CD4-positive, alpha-beta T cell (primary cell): Measurements from ENCODE around the gene DIS3L2. TPM values are rescaled to one million over a fixed set of nuclear protein-coding genes. Genes with fewer than 3 reads are reported as not detected.

ENCODE experiments used
- ATAC-seq: fragments of 200-7000 bp; cut with Tn5 transposase; one replicate; pipeline ENCODE4 v1.10.0; 2022; ENCODE audit warnings: mild to moderate bottlenecking; ENCODE audit not compliant: poor library complexity
- CTCF ChIA-PET: fragments of 350-600 bp; sonication (Branson Sonifier 250); formaldehyde crosslinking; loops from one replicate; lab custom pipeline; 2021; ENCODE audit warnings: antibody characterized with exemption, inconsistent platforms; lab: Charles Lee
- POLR2A ChIA-PET: fragments of 350-600 bp; sonication (Branson Sonifier 250); formaldehyde crosslinking; loops from one replicate; lab custom pipeline; 2021; ENCODE audit warnings: antibody characterized with exemption, inconsistent platforms; lab: Charles Lee
- DNase-seq, 14 experiments: peaks; one replicate each; pipeline ENCODE4 v3.0.0-alpha.2; 2013 to 2020; ENCODE audit warnings: mixed read lengths in 2 of 14
- H3K27ac ChIP-seq, 2 donors: one replicate each; pipeline versions ENCODE4 v1.5.1 to v1.7.0; 2013; ENCODE audit warnings: low read length in 2 of 2, low read depth in 1 of 2, mild to moderate bottlenecking in 1 of 2
- H3K27me3 ChIP-seq, 2 experiments: 1 replicate in 1 of 2; 2 replicates in 1 of 2; pipeline versions ENCODE4 v1.6.1 to v1.7.0; 2013; ENCODE audit warnings: low read length in 2 of 2, control low read depth in 1 of 2, mild to moderate bottlenecking in 1 of 2, moderate library complexity in 1 of 2; ENCODE audit not compliant: insufficient read depth in 2 of 2, control insufficient read depth in 1 of 2
- H3K36me3 ChIP-seq: one replicate; pipeline ENCODE4 v1.6.1; 2013; ENCODE audit warnings: low read length, control low read depth; ENCODE audit not compliant: insufficient read depth
- H3K4me1 ChIP-seq: one replicate; pipeline ENCODE4 v1.6.1; 2013; ENCODE audit warnings: low read length, control low read depth; ENCODE audit not compliant: insufficient read depth
- H3K4me3 ChIP-seq: one replicate; pipeline ENCODE4 v1.5.1; 2013; ENCODE audit warnings: mild to moderate bottlenecking, low read length, moderate library complexity
- H3K9me3 ChIP-seq, 2 experiments: 1 replicate in 1 of 2; 2 replicates in 1 of 2; pipeline versions ENCODE4 v1.6.1 to v1.7.0; 2013; ENCODE audit warnings: low read length in 2 of 2, mild to moderate bottlenecking in 2 of 2, control low read depth in 1 of 2, moderate library complexity in 1 of 2; ENCODE audit not compliant: control insufficient read depth in 1 of 2, insufficient read depth in 1 of 2
- H3K27ac Mint-ChIP-seq: one replicate; pipeline ENCODE4 v1.8.0; 2020; ENCODE audit warnings: mixed read lengths
- H3K27me3 Mint-ChIP-seq: one replicate; pipeline ENCODE4 v1.8.0; 2021; ENCODE audit warnings: mixed read lengths
- H3K36me3 Mint-ChIP-seq: one replicate; pipeline ENCODE4 v1.8.0; 2021; ENCODE audit warnings: low read depth, mixed read lengths
- H3K4me1 Mint-ChIP-seq: one replicate; pipeline ENCODE4 v1.8.0; 2021; ENCODE audit warnings: low read depth, mixed read lengths
- H3K4me3 Mint-ChIP-seq: one replicate; pipeline ENCODE4 v1.8.0; 2020; ENCODE audit warnings: mild to moderate bottlenecking, mixed read lengths
- H3K9me3 Mint-ChIP-seq: one replicate; pipeline ENCODE4 v1.8.0; 2020; ENCODE audit warnings: mixed read lengths
- intact Hi-C, 2 experiments: fragments of 100-400 bp; cut with DNase I in 1 of 2; cut with micrococcal nuclease in 1 of 2; formaldehyde crosslinking; loops; one replicate each; pipeline versions ENCODE4 v1.15.1 to v1.9.0; 2023 to 2025; cut with DNase I, micrococcal nuclease
- total RNA-seq, 174 experiments: library from RNA in 2 of 174; stranded (reverse) in 2 of 174; gene quantifications; one replicate each; pipeline ENCODE4 v1.2.3 and lab custom pipeline; 2021 to 2026
- TF ChIP-seq, protein P1 (sequence below): fragments of 200-600 bp; IDR thresholded peaks from one replicate; pipeline ENCODE4 v1.8.0; 2022; ENCODE audit warnings: antibody characterized with exemption, mild to moderate bottlenecking

DIS3L2 gene
- total RNA-seq, 2 experiments from 2014 or later: 59.8 to 62.9 TPM

DNA sequence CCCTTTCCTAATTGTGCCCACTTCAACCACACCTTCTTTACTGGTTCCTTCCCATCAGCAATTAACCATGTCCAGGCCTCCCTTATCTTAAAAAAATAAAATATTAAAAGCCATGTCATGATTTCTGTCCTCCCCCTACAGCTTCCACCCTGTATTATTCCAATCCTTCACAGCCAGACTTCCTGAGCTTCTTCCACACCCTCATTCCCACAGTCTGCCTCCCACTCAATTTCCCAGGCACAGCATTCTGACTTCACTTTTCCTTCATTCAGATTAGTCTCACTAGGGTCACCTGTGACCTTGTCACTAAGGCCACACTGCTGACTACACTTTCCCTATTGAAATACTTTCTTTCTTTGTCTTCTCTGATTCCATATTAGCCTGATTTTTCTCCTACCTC lies 159.4 kb downstream of the DIS3L2 start:
- H3K4me3 ChIP-seq: no peak overlapping the region
- Mint-ChIP-seq H3K4me3 (no peak overlapping the region), H3K27ac (no peak overlapping the region), H3K36me3 (peaks cover 13% of the 10 kb centered on the region), H3K27me3 (no peaks in the 10 kb centered on the region), H3K9me3 (no peaks in the 10 kb centered on the region), H3K4me1 (peaks cover 10% of the 10 kb centered on the region)
- DNase-seq (no peak), ATAC-seq (no peak)
- ChIA-PET POLR2A (no interaction called here), CTCF (no interaction called here)
- no peaks in the 10 kb centered on the region for H3K27me3 ChIP-seq
- H3K36me3 ChIP-seq: peaks cover 2% of the 10 kb centered on the region
- TF ChIP-seq, protein P1, sequence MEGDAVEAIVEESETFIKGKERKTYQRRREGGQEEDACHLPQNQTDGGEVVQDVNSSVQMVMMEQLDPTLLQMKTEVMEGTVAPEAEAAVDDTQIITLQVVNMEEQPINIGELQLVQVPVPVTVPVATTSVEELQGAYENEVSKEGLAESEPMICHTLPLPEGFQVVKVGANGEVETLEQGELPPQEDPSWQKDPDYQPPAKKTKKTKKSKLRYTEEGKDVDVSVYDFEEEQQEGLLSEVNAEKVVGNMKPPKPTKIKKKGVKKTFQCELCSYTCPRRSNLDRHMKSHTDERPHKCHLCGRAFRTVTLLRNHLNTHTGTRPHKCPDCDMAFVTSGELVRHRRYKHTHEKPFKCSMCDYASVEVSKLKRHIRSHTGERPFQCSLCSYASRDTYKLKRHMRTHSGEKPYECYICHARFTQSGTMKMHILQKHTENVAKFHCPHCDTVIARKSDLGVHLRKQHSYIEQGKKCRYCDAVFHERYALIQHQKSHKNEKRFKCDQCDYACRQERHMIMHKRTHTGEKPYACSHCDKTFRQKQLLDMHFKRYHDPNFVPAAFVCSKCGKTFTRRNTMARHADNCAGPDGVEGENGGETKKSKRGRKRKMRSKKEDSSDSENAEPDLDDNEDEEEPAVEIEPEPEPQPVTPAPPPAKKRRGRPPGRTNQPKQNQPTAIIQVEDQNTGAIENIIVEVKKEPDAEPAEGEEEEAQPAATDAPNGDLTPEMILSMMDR: no peak
- H3K4me1 ChIP-seq: no peaks in the 10 kb centered on the region
- intact Hi-C loops: no loop called here
- no peak overlapping the region for H3K27ac ChIP-seq
- no peaks in the 10 kb centered on the region for H3K9me3 ChIP-seq

DNA sequence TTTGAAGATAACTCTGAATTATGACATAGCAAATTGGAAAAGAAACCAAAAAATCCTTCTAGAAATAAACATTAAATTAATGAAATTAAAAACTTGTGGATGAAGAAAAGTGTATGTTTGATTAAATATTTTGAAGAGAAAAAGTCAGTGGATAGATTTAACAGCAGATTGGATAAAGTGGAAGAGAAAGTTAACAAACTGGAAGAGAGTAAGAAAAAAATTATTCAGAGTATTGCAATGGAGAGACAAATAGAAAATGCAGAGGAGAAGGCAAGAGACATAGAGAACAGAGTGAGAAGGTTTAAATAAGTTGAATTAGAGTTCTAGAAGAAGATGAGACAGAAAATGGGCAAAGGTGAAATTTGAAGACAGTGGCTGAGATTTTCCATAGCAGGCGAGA lies 162.8 kb downstream of the DIS3L2 start:
- no peak overlapping the region for H3K27ac Mint-ChIP-seq

DNA sequence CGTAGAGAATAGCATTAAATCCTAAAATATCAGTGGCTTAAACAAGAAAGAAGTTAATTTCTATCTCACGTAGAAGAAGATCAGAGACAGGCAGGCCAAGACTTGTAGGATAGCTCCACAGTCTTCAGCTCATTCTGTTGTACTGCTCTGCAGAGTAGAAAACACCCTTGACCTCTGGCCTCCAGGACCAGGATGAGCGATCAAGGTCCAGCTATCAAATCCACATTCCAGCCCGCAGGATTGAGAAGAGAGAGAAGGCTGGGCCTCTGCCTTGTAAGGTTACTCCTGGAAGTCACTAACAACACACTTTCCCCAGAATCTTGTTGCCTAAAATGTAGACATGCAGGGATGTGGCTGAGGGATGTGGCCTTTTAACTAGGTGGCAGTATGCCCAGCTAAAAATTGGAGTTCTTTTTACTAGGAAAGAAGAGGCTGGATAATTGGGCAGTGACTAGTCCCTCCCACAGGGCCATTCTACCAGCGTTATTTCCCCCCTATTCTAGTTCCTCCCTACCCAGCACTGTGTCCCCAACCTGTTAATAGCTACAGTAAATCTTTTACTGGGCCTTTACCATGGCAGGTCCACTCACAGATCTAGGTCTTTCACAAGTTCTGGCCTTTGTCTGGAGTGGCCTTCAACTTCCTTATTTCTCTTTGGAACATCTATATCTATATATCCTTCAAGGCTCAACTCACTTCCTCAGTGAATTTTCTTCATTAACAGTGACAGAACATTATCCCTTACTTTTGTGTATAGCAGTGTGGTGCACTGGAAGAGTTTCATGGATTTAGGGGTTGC lies 165.0 kb downstream of the DIS3L2 start:
- POLR2A ChIA-PET: no interaction called here
- peaks cover 15% of the 10 kb centered on the region for H3K4me1 Mint-ChIP-seq
- TF ChIP-seq, protein P1: no peak

More for the DNA sequence above, 162.8 kb downstream of the DIS3L2 start:
- CTCF ChIA-PET: no interaction called here
- no peaks in the 10 kb centered on the region for H3K9me3 ChIP-seq
- no peak overlapping the region for H3K27ac ChIP-seq
- Mint-ChIP-seq H3K4me3 (no peak overlapping the region), H3K4me1 (peaks cover 15% of the 10 kb centered on the region), H3K9me3 (no peaks in the 10 kb centered on the region), H3K36me3 (peaks cover 23% of the 10 kb centered on the region), H3K27me3 (no peaks in the 10 kb centered on the region)
- H3K36me3 ChIP-seq: peaks cover 6% of the 10 kb centered on the region
- TF ChIP-seq, protein P1: no peak
- H3K4me3 ChIP-seq: no peak overlapping the region
- no peak for DNase-seq
- H3K27me3 ChIP-seq: no peaks in the 10 kb centered on the region
- ATAC-seq: no peak
- POLR2A ChIA-PET: no interaction called here
- intact Hi-C loops: no loop called here
- H3K4me1 ChIP-seq: no peaks in the 10 kb centered on the region

More for the DNA sequence above, 165.0 kb downstream of the DIS3L2 start:
- H3K36me3 ChIP-seq: peaks cover 11% of the 10 kb centered on the region
- CTCF ChIA-PET: no interaction called here
- no peaks in the 10 kb centered on the region for H3K27me3 Mint-ChIP-seq
- no peaks in the 10 kb centered on the region for H3K4me1 ChIP-seq
- no peak overlapping the region for H3K27ac ChIP-seq
- H3K27me3 ChIP-seq: no peaks in the 10 kb centered on the region
- DNase-seq: no peak
- H3K4me3 ChIP-seq: no peak overlapping the region
- H3K9me3 Mint-ChIP-seq: no peaks in the 10 kb centered on the region
- peaks cover 34% of the 10 kb centered on the region for H3K36me3 Mint-ChIP-seq
- no peaks in the 10 kb centered on the region for H3K9me3 ChIP-seq
- no peak overlapping the region for H3K4me3 Mint-ChIP-seq
- no peak overlapping the region for H3K27ac Mint-ChIP-seq
- intact Hi-C loops: no loop called here
- no peak for ATAC-seq
